Dendritic cell treated with granulocyte-macrophage colony-stimulating factor and Interleukin-4, amounts not matched to agents 40 ng/mL and 50 ng/mL, for 4 days (primary cell): ENCODE data around the gene SFXN3.

Source experiments
- H3K27ac Mint-ChIP-seq: one replicate; pipeline ENCODE4 v1.8.0; 2022; ENCODE audit warnings: mild to moderate bottlenecking, mixed read lengths
- H3K27me3 Mint-ChIP-seq: one replicate; pipeline ENCODE4 v1.8.0; 2022; ENCODE audit warnings: mild to moderate bottlenecking, mixed read lengths
- H3K36me3 Mint-ChIP-seq: one replicate; pipeline ENCODE4 v1.8.0; 2022; ENCODE audit warnings: low read depth, mixed read lengths
- H3K4me1 Mint-ChIP-seq: one replicate; pipeline ENCODE4 v1.8.0; 2022; ENCODE audit warnings: low read depth, mixed read lengths
- H3K4me3 Mint-ChIP-seq: one replicate; pipeline ENCODE4 v1.8.0; 2022; ENCODE audit warnings: mild to moderate bottlenecking, moderate library complexity, mixed read lengths
- H3K9me3 Mint-ChIP-seq: one replicate; pipeline ENCODE4 v1.8.0; 2022; ENCODE audit warnings: mixed read lengths
- intact Hi-C: fragments of 100-400 bp; cut with micrococcal nuclease; formaldehyde crosslinking; loops from one replicate; pipeline ENCODE4 v1.15.0; 2022

Gene SFXN3

GRCh38 chr10:101015582-101015973 lies 15.5 kb upstream of the SFXN3 start:
- H3K27me3 Mint-ChIP-seq: peaks cover 38% of the 10 kb centered on the region
- intact Hi-C loops: loop anchor here (10.0 kb wide), 1 partner anchor 51 kb away; the partner anchor contains the start of gene SEMA4G
- no peaks in the 10 kb centered on the region for H3K36me3 Mint-ChIP-seq
- no peaks in the 10 kb centered on the region for H3K9me3 Mint-ChIP-seq
- H3K4me3 Mint-ChIP-seq: no peak overlapping the region
- no peak overlapping the region for H3K27ac Mint-ChIP-seq
- peaks cover 61% of the 10 kb centered on the region for H3K4me1 Mint-ChIP-seq

GRCh38 chr10:101016814-101017213 lies 14.2 kb upstream of the SFXN3 start:
- Mint-ChIP-seq H3K4me1 (peaks cover 67% of the 10 kb centered on the region), H3K9me3 (no peaks in the 10 kb centered on the region), H3K27ac (no peak overlapping the region), H3K4me3 (no peak overlapping the region), H3K36me3 (no peaks in the 10 kb centered on the region), H3K27me3 (peaks cover 38% of the 10 kb centered on the region)
- intact Hi-C loops: loop anchor here (10.0 kb wide), 1 partner anchor 52 kb away; the partner anchor contains the start of gene SEMA4G

- Mint-ChIP-seq H3K27me3 (peaks cover 37% of the 10 kb centered on the region), H3K9me3 (no peaks in the 10 kb centered on the region), H3K27ac (peak overlapping the region; percentile 33), H3K4me1 (peaks cover 56% of the 10 kb centered on the region), H3K4me3 (peak overlapping the region; percentile 41), H3K36me3 (no peaks in the 10 kb centered on the region)
- intact Hi-C loops: loop anchor here (2.0 to 10.0 kb wide), 2 partner anchors 49 to 53 kb away; partner anchors contain the start of gene SEMA4G
Observed at GRCh38 chr10:101018118-101018599, 12.9 kb upstream of the SFXN3 start.

- peak overlapping the region; percentile 41 for H3K4me3 Mint-ChIP-seq
- H3K4me1 Mint-ChIP-seq: peaks cover 52% of the 10 kb centered on the region
- H3K36me3 Mint-ChIP-seq: no peaks in the 10 kb centered on the region
- peak overlapping the region; percentile 71 for H3K27ac Mint-ChIP-seq
- no peaks in the 10 kb centered on the region for H3K9me3 Mint-ChIP-seq
- intact Hi-C loops: loop anchor here (2.0 to 10.0 kb wide), 2 partner anchors 48 to 54 kb away; partner anchors contain the start of gene SEMA4G
- H3K27me3 Mint-ChIP-seq: peaks cover 33% of the 10 kb centered on the region
Observed at GRCh38 chr10:101018600-101019439, 12.2 kb upstream of the SFXN3 start.

- H3K36me3 Mint-ChIP-seq: no peaks in the 10 kb centered on the region
- H3K4me3 Mint-ChIP-seq: peak overlapping the region; percentile 50
- H3K9me3 Mint-ChIP-seq: no peaks in the 10 kb centered on the region
- peak overlapping the region; percentile 71 for H3K27ac Mint-ChIP-seq
- peaks cover 47% of the 10 kb centered on the region for H3K4me1 Mint-ChIP-seq
- peaks cover 33% of the 10 kb centered on the region for H3K27me3 Mint-ChIP-seq
- intact Hi-C loops: loop anchor here (2.0 to 10.0 kb wide), 2 partner anchors 47 to 55 kb away; partner anchors contain the start of gene SEMA4G
Observed at GRCh38 chr10:101019440-101019703, 11.7 kb upstream of the SFXN3 start.

- no peaks in the 10 kb centered on the region for H3K9me3 Mint-ChIP-seq
- no peak overlapping the region for H3K4me3 Mint-ChIP-seq
- intact Hi-C loops: no loop called here
- H3K27me3 Mint-ChIP-seq: peaks cover 23% of the 10 kb centered on the region
- no peaks in the 10 kb centered on the region for H3K36me3 Mint-ChIP-seq
- peak overlapping the region; percentile 40 for H3K27ac Mint-ChIP-seq
- H3K4me1 Mint-ChIP-seq: peaks cover 36% of the 10 kb centered on the region
Observed at GRCh38 chr10:101020427-101021075, 10.5 kb upstream of the SFXN3 start.

GRCh38 chr10:101021239-101021638 lies 9.8 kb upstream of the SFXN3 start:
- Mint-ChIP-seq H3K4me1 (peaks cover 35% of the 10 kb centered on the region), H3K9me3 (no peaks in the 10 kb centered on the region), H3K36me3 (no peaks in the 10 kb centered on the region), H3K27ac (peak overlapping the region; percentile 40), H3K27me3 (peaks cover 21% of the 10 kb centered on the region), H3K4me3 (no peak overlapping the region)
- intact Hi-C loops: no loop called here

- Mint-ChIP-seq H3K4me3 (no peak overlapping the region), H3K27me3 (peaks cover 15% of the 10 kb centered on the region), H3K9me3 (no peaks in the 10 kb centered on the region), H3K27ac (peak overlapping the region; percentile 15), H3K36me3 (no peaks in the 10 kb centered on the region), H3K4me1 (peaks cover 38% of the 10 kb centered on the region)
- intact Hi-C loops: no loop called here
Observed at GRCh38 chr10:101021692-101022251, 9.3 kb upstream of the SFXN3 start.

- Mint-ChIP-seq H3K27me3 (peaks cover 4% of the 10 kb centered on the region), H3K36me3 (no peaks in the 10 kb centered on the region), H3K27ac (no peak overlapping the region), H3K9me3 (no peaks in the 10 kb centered on the region), H3K4me3 (no peak overlapping the region), H3K4me1 (peaks cover 43% of the 10 kb centered on the region)
- intact Hi-C loops: no loop called here
Observed at GRCh38 chr10:101022967-101023705, 7.9 kb upstream of the SFXN3 start.

- peak overlapping the region; percentile 8 for H3K4me3 Mint-ChIP-seq
Observed at GRCh38 chr10:101027106-101027720, 3.8 kb upstream of the SFXN3 start.

GRCh38 chr10:101028446-101029337 lies 2.3 kb upstream of the SFXN3 start:
- Mint-ChIP-seq H3K9me3 (no peaks in the 10 kb centered on the region), H3K4me3 (no peak overlapping the region), H3K27me3 (peaks cover 6% of the 10 kb centered on the region), H3K36me3 (peaks cover 27% of the 10 kb centered on the region), H3K27ac (peak overlapping the region; percentile 98), H3K4me1 (peaks cover 50% of the 10 kb centered on the region)
- intact Hi-C loops: no loop called here

More at GRCh38 chr10:101027106-101027720, 3.8 kb upstream of the SFXN3 start:
- intact Hi-C loops: no loop called here
- H3K27me3 Mint-ChIP-seq: peaks cover 6% of the 10 kb centered on the region
- peaks cover 12% of the 10 kb centered on the region for H3K36me3 Mint-ChIP-seq
- peaks cover 44% of the 10 kb centered on the region for H3K4me1 Mint-ChIP-seq
- H3K9me3 Mint-ChIP-seq: no peaks in the 10 kb centered on the region
- peak overlapping the region; percentile 79 for H3K27ac Mint-ChIP-seq

GRCh38 chr10:101029520-101030295 lies 1.3 kb upstream of the SFXN3 start:
- Mint-ChIP-seq H3K4me1 (peaks cover 60% of the 10 kb centered on the region), H3K4me3 (no peak overlapping the region), H3K27me3 (peaks cover 6% of the 10 kb centered on the region), H3K9me3 (no peaks in the 10 kb centered on the region), H3K36me3 (peaks cover 33% of the 10 kb centered on the region), H3K27ac (peak overlapping the region; percentile 98)
- intact Hi-C loops: loop anchor here (5.0 kb wide), 2 partner anchors 32 to 43 kb away; partner anchors contain the start of gene LZTS2
